Body of pancreas (tissue), 4 donors: ENCODE data around the gene SPRING1. TPM values are rescaled to one million over a fixed set of nuclear protein-coding genes. Genes with fewer than 3 reads are reported as not detected.
A peak's percentile ranks its signal among the peaks of the same experiment; 100 is the strongest.
"Not testable (repeated sequence)": the region's sequence is repeated elsewhere in the genome, so short reads cannot be mapped to it uniquely, and the experiment has no call there.

Experiments
- ATAC-seq: fragments of 150-250 bp; one replicate; pipeline ENCODE4 v1.9.1; 2016
- DNase-seq, 4 donors: peaks; one replicate each; pipeline ENCODE4 v3.0.0-alpha.2; 2019
- H3K27ac ChIP-seq, 4 donors: fragments of 200-600 bp; sonication (generic); 1 replicate in 3 of 4; 2 replicates in 1 of 4; pipeline versions ENCODE4 v1.5.1 to v1.6.1; 2016 to 2019; ENCODE audit warnings: mild to moderate bottlenecking in 1 of 4, mixed read lengths in 1 of 4, moderate library complexity in 1 of 4
- H3K27me3 ChIP-seq, 2 donors: fragments of 200-600 bp; sonication (generic); one replicate each; pipeline ENCODE4 v1.6.0; 2016; ENCODE audit warnings: mild to moderate bottlenecking in 1 of 2
- H3K36me3 ChIP-seq, 2 donors: fragments of 200-600 bp; sonication (generic); replicated peaks in 1 of 2; 2 replicates each; pipeline ENCODE4 v1.5.1; 2016; ENCODE audit warnings: low read depth in 2 of 2; ENCODE audit not compliant: insufficient read depth in 1 of 2
- H3K4me1 ChIP-seq: fragments of 200-600 bp; sonication (generic); one replicate; pipeline ENCODE4 v1.6.0; 2016
- H3K4me3 ChIP-seq, 2 donors: fragments of 200-600 bp; sonication (generic); 1 replicate in 1 of 2; 2 replicates in 1 of 2; pipeline ENCODE4 v1.5.1; 2016 to 2019
- H3K9me3 ChIP-seq, 3 donors: fragments of 200-600 bp; sonication (generic); 1 replicate in 2 of 3; 2 replicates in 1 of 3; pipeline ENCODE4 v1.5.1; 2016
- POLR2A ChIP-seq, 3 donors: fragments of 450-650 bp; IDR thresholded peaks; one replicate each; pipeline ENCODE4 v1.6.1; 2016; ENCODE audit warnings: antibody characterized with exemption in 3 of 3, mild to moderate bottlenecking in 2 of 3
- WGBS, 2 donors: methylation state at CpG; one replicate each; pipeline ENCODE4 v1.1.5; 2017; 5-methylcytosine and 5-hydroxymethylcytosine counted together
- intact Hi-C: fragments of 100-400 bp; cut with DNase I; formaldehyde crosslinking; loops from one replicate; pipeline ENCODE4 v1.15.1; 2023
- total RNA-seq, 2 donors: library from RNA; depleted of rRNA; stranded (reverse); fragments of >200 nt; gene quantifications; one replicate each; pipeline ENCODE4 v1.1.0, GENCODE V29; 2016
- TF ChIP-seq, protein P1 (sequence below), 7 experiments: fragments of 450-650 bp in 4 of 7; fragments of 200-600 bp in 3 of 7; sonication (generic) in 3 of 7; IDR thresholded peaks; one replicate each; pipeline ENCODE4 v1.5.1; 2016 to 2019; ENCODE audit warnings: antibody characterized with exemption in 7 of 7

Gene SPRING1
- total RNA-seq, 2 donors from 2014 or later, result 9.1 to 9.9 TPM

DNA sequence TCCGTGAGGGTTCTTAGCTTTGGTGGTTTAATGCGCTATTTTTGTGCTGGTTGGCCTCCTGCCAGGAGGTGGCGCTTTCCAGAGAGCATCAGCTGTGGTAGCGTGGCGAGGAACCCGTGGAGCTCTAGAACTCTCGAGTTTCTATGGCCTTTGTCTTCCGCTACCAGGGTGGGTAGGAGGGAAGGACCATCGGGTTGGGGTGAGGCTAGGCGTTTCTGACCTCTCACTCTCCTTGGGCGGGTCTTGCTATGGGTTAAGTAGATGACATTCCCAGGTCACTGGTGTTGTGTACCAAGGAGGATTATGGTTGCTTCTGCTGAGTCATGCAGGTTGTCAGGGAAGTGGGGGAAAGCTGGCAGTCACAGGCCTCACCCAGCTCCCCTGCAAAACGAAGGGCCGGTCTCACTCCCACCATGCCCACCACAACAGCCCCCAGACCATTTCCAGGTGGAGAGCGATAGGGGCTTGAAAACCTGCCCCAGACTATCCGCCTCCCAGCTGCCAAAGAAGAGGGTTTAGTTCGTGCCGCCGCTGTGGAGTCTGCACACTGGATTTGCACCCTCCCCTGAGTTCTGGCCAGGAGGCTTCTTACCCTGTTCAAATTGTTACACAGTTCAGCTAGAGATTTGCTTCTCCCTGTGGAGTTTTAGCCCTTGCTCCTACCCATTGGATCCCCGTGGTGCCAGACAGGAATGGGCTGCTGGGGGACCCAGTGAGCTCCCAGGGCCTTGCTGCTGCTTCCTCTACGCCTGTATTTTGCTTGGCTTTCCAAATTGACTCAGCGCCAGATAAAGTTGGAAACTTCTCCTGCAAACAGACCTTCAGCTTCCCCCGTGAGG, 22.1 kb upstream of the SPRING1 start:
- H3K9me3 ChIP-seq, result no peaks in the 10 kb centered on the region
- 84 to 85% methylated on average over 11 to 22 of the region's 22 CpGs for WGBS, 2 donors
- intact Hi-C loops, result no loop called here
- no peak overlapping the region for H3K4me3 ChIP-seq
- TF ChIP-seq, protein P1, sequence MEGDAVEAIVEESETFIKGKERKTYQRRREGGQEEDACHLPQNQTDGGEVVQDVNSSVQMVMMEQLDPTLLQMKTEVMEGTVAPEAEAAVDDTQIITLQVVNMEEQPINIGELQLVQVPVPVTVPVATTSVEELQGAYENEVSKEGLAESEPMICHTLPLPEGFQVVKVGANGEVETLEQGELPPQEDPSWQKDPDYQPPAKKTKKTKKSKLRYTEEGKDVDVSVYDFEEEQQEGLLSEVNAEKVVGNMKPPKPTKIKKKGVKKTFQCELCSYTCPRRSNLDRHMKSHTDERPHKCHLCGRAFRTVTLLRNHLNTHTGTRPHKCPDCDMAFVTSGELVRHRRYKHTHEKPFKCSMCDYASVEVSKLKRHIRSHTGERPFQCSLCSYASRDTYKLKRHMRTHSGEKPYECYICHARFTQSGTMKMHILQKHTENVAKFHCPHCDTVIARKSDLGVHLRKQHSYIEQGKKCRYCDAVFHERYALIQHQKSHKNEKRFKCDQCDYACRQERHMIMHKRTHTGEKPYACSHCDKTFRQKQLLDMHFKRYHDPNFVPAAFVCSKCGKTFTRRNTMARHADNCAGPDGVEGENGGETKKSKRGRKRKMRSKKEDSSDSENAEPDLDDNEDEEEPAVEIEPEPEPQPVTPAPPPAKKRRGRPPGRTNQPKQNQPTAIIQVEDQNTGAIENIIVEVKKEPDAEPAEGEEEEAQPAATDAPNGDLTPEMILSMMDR (IDR thresholded peaks at IDR 0.05), result no peak
- no peak for TF ChIP-seq POLR2A (IDR thresholded peaks at IDR 0.05)
- H3K4me1 ChIP-seq, result no peaks in the 10 kb centered on the region
- no peak overlapping the region for H3K27ac ChIP-seq
- DNase-seq (peak in 2 of 4 donors; percentile 10 to 15), ATAC-seq (no peak)
- no peaks in the 10 kb centered on the region for H3K36me3 ChIP-seq
- no peaks in the 10 kb centered on the region for H3K27me3 ChIP-seq

DNA sequence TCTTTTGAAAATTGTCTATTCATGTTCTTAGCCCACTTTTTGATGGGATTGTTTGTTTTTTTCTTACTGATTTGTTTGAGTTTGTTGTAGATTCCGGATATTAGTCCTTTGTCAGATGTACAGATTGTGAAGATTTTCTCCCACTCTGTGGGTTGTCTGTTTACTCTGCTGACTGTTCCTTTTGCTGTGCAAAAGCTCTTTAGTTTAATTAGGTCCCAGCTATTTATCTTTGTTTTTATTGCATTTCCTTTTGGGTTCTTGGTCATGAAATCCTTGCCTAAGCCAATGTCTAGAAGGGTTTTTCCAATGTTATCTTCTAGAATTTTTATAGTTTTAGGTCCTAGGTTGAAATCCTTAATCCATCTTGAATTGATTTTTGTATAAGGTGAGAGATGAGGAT, 16.9 kb upstream of the SPRING1 start:
- ATAC-seq, H3K27me3 ChIP-seq, intact Hi-C loops, H3K4me1 ChIP-seq, H3K27ac ChIP-seq, H3K9me3 ChIP-seq, H3K36me3 ChIP-seq, DNase-seq, H3K4me3 ChIP-seq: not testable (repeated sequence)
- WGBS, 2 donors, result 77 to 88% methylated on average over 1 of the region's 1 CpG

DNA sequence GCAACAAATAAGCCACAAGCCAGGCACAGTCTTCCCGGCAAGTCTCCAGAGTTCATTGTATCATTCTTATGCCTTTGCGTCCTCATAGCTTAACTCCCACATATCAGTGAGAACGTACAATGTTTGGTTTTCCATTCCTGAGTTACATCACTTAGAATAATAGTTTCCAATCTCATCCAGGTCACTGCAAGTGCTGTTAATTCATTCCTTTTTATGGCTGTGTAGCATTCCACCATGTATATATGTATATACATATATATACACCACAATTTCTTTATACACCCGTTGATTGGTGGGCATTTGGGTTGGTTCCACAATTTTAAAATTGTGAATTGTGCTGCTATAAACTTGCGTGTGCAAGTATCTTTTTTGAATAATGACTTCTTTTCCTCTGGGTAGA, 16.2 kb upstream of the SPRING1 start:
- H3K27me3 ChIP-seq, DNase-seq, H3K4me1 ChIP-seq, H3K36me3 ChIP-seq, ATAC-seq, H3K9me3 ChIP-seq, H3K27ac ChIP-seq, H3K4me3 ChIP-seq, intact Hi-C loops: not testable (repeated sequence)
- WGBS, 2 donors, result 78 to 82% methylated on average over 5 of the region's 5 CpGs

DNA sequence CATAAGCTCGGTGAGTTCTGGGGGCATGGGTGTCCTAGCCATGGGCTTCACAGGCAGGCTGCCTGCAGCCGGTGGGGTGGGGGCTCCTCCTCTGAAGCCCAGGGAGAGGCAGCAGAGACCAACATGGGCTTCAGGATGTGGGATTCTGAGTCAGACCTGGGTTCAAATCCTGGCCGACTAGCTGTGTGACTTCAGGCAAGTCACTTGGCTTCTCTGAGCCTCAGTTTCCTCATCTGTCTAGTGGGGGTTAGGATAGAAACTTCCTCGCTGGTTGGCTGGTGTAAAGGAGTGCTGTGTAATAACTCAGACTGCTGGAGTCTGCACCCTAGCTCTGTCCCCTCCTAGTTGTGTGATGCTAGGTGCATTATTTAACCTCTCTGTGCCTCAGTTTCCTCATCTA, 12.4 kb upstream of the SPRING1 start:
- no peak for DNase-seq
- no peaks in the 10 kb centered on the region for H3K4me1 ChIP-seq
- no peaks in the 10 kb centered on the region for H3K27me3 ChIP-seq
- H3K9me3 ChIP-seq, result no peaks in the 10 kb centered on the region
- WGBS, 2 donors, result 81 to 100% methylated on average over 1 to 4 of the region's 4 CpGs
- no peaks in the 10 kb centered on the region for H3K36me3 ChIP-seq
- ATAC-seq, result no peak
- TF ChIP-seq, protein P1 (IDR thresholded peaks at IDR 0.05), result no peak
- TF ChIP-seq POLR2A (IDR thresholded peaks at IDR 0.05), result no peak
- H3K4me3 ChIP-seq, result no peak overlapping the region
- intact Hi-C loops, result no loop called here
- H3K27ac ChIP-seq, result no peak overlapping the region

DNA sequence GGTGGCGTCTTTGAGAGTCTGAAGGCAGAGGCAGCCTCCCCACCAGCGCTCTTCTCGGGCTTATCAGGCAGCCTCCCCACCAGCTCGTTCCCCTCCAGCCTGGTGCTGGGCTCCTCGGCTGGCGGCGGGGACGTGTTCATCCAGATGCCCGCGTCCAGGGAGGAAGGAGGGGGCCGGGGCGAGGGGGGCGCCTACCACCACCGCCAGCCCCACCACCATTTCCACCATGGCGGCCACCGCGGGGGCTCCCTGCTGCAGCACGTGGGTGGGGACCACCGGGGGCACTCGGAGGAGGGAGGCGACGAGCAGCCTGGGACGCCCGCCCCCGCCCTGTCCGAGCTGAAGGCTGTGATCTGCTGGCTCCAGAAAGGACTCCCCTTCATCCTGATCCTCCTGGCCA, 12.0 kb upstream of the SPRING1 start:
- no peak overlapping the region for H3K27ac ChIP-seq
- WGBS, 2 donors, result 82 to 88% methylated on average over 6 to 20 of the region's 26 CpGs

More for the DNA sequence above, 12.0 kb upstream of the SPRING1 start:
- DNase-seq (no peak), ATAC-seq (no peak)
- no peaks in the 10 kb centered on the region for H3K27me3 ChIP-seq
- TF ChIP-seq POLR2A (IDR thresholded peaks at IDR 0.05), result no peak
- TF ChIP-seq, protein P1 (IDR thresholded peaks at IDR 0.05), result no peak
- H3K4me3 ChIP-seq, result no peak overlapping the region
- H3K9me3 ChIP-seq, result no peaks in the 10 kb centered on the region
- intact Hi-C loops, result no loop called here
- no peaks in the 10 kb centered on the region for H3K36me3 ChIP-seq
- no peaks in the 10 kb centered on the region for H3K4me1 ChIP-seq
